ENCODE results near the gene F2.

The F2 gene

DNA sequence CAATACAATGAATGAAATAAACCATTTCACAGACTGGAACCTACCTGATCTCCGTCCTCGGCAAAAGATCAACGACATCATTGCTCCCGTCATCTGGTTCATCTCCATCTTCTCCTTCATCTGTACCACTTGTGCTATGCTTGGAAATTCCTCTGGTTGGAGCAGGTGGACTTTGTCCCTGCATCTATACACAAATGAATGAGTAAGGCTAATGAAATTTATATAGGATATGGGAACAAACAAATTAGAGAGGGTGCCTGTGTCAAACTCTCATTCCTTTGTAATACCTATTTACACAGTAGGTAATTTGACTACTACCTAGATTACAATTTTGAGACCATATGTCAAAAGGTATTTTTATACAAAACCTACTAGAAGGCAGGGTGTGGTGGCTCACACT lies 59.4 kb downstream of the F2 start:
- DNase-seq (ENCODE audit: low read depth in 2 of 2), result no peak
- H3K4me3 ChIP-seq (replicated peaks in 1 of 2; ENCODE audit: low read depth in 2 of 2, low read length in 2 of 2), result no peak overlapping the region
- TF ChIP-seq CTCF (IDR thresholded peaks at IDR 0.05; ENCODE audit: low read depth, low read length), result no peak

Data from cardiac fibroblast (primary cell).